GM19372 (cell line): ENCODE data around the gene LPP.

ENCODE experiments used
- ATAC-seq: cut with Tn5 transposase; IDR thresholded peaks from one replicate; pipeline ENCODE4 v1.9.1; 2021; ENCODE audit warnings: mild to moderate bottlenecking, low read depth, moderate library complexity; ENCODE audit not compliant: unreplicated experiment

Gene LPP

GRCh38 chr3:188217726-188218125 is 63.8 kb downstream of the LPP start:
- no peak for ATAC-seq

GRCh38 chr3:188218603-188219002 is 64.6 kb downstream of the LPP start:
- ATAC-seq = no peak

- ATAC-seq = no peak
Observed at GRCh38 chr3:188219147-188219546, 65.2 kb downstream of the LPP start.

DNA sequence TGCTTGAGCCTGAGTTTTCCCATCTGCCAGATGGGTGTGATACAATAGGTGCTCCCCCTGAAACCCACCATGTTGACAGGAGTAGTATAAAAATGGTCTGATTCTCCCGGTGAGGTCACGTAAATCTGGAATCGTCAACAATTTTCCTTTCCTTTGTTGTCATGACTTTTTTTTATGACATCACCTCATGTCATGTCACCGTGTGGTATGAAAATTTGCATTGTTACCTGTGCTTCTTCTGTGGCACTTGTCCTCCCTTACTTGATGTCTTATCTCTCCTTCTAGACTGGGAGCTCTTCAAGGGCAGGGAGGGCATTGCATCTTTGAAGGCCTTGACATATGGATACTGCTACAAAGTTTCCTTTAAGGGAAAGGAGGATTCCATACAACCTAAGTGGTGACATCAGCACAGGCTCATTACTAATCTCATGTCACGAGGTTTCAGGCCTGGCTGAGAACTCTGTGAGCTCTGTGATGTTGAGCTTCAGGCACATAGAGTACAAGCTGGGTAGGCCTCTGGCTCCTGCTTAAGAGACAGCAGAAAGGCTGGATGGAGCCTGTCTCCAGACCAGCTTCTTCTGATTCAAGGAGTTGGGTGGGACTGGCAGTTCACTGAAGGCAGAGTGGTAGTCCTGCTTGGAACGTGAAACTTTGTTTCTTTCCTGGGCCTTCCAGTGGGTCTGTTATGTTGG is 66.3 kb downstream of the LPP start:
- no peak for ATAC-seq

DNA sequence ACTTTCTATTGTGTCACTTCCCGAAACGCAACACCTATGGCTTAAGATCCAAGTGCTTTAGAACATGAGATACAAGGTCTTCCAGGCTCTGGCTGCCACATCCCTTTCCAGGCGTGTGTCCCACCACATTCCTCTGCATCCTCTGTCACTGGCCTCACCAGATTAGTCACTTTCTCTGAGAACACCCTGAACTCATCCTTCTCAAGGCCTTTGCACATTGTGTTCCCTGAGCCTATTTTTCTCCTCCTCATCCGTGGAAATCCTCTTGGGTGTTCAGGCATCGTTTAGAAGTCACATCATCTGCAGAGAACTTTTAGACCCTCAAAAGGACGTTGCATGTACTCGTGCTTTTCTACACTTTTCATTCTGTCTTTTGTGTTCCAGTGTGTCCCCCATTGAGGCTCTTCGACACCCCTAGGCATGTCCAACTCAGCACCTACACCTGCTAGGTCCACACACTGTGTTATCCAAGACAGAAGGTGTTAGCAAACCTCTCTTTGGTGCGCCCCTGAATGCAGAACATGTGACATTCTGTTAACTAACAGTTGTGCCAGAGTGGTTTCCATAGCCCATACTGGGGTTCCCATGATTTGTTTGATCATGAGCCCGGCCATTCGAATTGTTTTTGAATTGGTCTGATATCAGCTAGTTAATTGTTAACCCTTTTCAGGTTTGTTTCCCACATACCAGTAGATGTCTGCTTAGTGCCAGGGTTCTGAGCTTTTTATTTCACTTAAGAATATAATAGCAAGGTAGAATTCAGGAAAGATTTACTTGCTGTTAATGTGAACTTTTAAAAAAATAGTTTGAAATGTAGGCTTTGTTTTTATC is 67.2 kb downstream of the LPP start:
- ATAC-seq = no peak

- no peak for ATAC-seq
Observed at GRCh38 chr3:188223936-188224335, 70.0 kb downstream of the LPP start.

- ATAC-seq = no peak
Observed at GRCh38 chr3:188227442-188227841, 73.5 kb downstream of the LPP start.

DNA sequence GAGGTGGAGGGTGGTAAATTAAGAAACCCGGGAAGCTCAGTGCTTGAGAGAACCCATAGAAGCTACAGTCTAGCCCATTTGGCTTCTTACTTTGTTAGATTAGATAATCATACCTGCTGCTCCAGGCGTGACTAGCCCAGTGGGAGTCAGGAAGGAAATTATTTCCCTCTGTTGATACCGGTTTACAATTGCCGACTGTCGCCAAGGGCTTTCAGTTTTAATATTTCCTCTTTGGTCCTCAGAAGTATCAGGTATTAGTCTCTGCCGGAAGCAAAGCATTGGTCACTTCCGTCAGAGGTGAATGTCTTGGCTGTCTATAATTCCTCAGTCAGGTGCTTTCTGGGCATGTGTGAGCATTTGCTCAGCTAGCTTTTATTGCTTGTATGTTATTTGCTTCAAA is 75.2 kb downstream of the LPP start:
- ATAC-seq = no peak

- ATAC-seq = no peak
Observed at GRCh38 chr3:188229726-188230125, 75.8 kb downstream of the LPP start.

DNA sequence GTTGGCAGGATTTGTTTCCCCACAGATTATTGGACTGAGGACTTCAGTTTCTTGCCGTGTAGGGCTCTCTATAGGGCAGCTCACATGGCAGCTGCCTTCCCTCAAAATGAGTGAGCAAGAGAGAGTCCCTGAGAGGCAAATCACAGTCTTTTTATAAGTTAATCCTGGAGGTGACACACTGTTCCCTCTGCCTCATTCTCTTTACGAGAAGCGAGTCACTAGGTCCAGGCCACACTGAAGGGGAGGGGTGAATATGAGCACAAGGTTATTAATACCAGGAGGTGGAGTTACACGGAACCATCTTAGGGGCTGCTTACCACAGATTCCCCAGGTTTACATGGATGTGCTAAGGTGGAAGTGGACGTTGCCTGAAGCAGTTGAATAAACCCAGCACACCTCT is 77.0 kb downstream of the LPP start:
- no peak for ATAC-seq

DNA sequence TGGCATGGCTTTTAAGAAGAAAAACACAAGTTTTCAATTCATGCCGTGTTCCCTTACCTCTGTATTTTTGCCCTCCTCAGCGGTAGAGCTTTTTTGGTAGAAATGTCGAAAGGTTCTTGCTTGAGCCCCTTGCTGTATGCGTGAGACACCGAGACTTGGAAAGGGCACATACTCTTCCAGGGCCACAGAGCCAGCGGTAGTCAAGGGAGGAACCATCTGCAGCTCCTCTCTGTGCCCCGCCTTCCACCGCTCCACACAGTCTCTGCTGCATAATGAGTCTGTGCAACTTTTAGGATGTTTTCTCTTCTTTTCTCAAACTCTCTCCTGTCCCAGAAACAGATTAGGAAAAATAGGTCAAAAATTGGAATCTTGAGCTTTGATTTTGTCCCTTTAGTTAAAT is 77.5 kb downstream of the LPP start:
- no peak for ATAC-seq

- no peak for ATAC-seq
Observed at GRCh38 chr3:188232656-188233055, 78.7 kb downstream of the LPP start.

GRCh38 chr3:188233320-188233719 is 79.4 kb downstream of the LPP start:
- no peak for ATAC-seq

GRCh38 chr3:188234132-188234531 is 80.2 kb downstream of the LPP start:
- no peak for ATAC-seq

DNA sequence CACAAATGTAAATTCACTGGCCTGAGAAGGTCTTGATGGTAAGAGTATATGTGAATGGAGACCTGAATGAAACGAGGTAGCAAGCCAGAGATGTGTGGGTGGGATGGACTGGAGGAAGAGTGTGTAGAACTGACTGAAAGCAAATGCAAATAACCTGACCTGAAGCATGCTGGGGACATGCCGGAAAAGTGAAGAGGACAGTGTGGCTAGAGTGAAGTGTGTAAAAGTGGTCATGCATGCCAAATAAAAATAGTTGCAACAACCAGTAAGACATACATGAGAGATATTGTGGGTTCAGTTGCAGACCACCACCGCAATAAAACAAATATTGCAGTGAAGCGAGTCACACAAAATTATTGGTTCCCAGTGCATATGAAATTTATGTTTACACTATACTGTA is 82.3 kb downstream of the LPP start:
- no peak for ATAC-seq

GRCh38 chr3:188239035-188239434 is 85.1 kb downstream of the LPP start:
- no peak for ATAC-seq

DNA sequence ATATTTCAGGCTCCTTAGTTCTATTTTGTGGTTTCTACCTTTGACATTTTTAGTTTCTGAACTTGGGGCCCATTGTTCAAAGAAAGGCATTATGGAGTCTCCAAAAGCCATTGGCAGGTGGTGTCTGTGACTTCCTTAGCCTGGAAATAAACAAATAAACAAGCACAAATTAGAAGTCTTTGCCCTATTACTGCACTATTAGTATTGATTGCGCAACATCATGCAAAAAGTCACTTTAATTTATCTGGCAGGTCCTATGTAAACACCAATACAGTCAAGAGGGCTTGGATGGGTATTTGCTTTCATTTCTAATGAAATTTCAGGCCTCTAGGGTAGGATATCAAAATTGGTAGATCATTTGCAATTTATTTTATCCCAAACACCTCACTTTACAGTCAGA is 85.6 kb downstream of the LPP start:
- ATAC-seq = no peak

DNA sequence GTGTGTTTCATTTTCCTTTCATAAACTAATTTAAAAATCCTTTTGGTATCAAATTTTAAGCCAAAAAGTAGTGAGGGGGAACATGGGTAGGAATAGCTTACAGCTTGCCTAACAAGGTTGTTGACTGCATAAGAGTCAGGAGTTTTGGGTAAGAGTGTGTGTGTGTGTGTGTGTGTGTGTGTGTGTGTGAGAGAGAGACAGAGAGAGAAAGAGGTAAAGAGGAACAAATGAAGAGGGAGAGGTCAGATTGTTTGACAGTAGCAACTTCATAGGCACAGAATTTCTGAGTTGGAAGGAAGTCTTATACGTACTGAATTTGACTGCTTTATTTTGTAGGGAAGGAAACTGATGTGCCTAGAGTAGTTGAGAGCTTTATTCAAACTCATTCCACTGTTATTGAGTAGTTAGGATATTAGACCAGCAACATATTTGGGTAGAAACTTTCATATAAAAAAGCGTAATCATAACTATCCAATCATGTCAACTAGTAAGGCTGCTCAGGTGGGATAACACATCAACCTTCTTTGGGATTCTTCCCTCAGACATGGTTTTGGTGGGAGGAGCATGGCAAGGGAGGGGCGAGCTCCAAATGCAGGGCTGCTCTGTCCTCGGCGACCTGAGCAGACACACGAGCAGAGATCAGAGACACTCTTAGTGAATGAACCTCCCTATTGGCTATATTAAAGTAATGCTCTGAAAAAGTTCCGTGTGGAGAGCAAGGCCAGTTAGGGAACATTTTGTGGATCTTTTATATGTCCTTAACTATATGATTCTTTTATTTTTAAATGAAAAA is 86.4 kb downstream of the LPP start:
- no peak for ATAC-seq

GRCh38 chr3:188241072-188241471 is 87.1 kb downstream of the LPP start:
- no peak for ATAC-seq

GRCh38 chr3:188241883-188242282 is 87.9 kb downstream of the LPP start:
- no peak for ATAC-seq

GRCh38 chr3:188242436-188243123 is 88.6 kb downstream of the LPP start:
- ATAC-seq = no peak
